NCI-H1417 treated with DMSO at 0.1 percent for 48 hours (cell line): ENCODE measurements around the gene XRCC5.
A peak's percentile ranks its signal among the peaks of the same experiment; 100 is the strongest.

Experiments used
- DNase-seq: peaks from one replicate; lab custom pipeline; 2025; lab: John Stamatoyannopoulos, UW

The XRCC5 gene

DNA sequence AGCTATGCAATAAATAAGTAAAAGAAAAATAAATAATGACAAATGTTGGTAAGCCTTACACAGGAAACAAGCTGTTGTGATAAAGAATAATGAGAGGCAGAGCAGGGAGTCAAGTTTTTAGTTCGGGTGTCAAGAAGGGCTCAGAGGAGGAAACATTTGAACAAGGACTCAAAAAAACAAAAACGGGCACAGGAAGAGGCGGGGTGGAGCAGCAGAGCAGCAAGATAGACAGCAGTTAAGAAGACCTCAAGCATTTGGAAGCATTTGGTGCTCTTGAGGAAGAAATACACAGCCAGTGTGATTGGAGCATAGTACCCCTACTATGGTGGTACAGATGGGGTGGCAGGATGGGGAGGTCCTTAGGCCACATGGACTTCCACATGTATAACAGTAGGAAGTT is 24.6 kb upstream of the XRCC5 start:
- no peak for DNase-seq

DNA sequence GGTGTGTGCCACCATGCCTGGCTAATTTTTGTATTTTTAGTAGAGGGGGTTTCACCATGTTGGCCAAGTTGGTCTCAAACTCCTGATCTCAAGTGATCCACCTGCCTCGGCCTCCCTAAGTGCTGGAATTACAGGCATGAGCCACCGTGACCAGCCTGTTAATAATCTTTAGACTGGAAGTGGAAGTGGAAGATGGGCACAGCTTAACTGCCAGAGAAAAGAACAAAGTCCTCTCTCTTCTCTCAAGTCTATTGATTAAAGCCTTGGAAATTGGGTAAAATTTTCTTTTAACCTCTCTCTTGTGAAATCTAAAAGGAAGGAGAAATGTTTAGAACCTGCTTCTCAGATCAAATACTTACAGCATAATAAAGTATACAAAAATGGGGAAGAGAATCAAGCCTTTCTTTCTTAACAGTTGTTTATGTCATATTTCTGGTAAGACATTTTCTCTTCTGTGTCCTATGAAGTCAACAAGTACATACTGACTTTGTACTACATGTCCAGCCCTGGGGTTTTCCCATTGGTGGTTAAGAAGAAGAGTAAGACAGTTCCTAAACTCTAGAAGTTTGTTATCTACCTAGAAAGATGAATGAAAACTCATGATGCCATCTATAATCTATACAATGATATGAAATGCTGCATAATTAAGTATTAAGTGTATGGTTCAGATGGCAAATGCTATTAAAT is 22.8 kb upstream of the XRCC5 start:
- no peak for DNase-seq

DNA sequence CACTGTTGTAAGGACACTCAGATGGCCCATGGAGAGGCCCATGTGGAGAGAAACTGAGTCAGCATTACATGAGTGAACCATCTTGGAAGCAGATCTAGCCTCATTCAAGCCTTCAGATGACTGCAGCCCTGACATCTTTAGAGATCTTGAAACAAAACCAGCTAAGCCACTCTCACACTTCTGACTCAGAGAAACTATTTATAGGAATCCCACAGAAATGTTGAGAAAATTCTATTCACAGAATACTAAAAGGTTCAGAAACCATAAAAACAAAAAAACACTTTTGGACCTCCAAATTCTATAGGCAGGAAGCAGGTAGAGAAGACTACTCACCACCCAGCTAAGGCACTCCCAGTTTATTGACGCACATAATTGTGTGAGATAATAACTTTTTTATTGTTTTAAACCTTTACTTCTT is 18.8 kb upstream of the XRCC5 start:
- no peak for DNase-seq

DNA sequence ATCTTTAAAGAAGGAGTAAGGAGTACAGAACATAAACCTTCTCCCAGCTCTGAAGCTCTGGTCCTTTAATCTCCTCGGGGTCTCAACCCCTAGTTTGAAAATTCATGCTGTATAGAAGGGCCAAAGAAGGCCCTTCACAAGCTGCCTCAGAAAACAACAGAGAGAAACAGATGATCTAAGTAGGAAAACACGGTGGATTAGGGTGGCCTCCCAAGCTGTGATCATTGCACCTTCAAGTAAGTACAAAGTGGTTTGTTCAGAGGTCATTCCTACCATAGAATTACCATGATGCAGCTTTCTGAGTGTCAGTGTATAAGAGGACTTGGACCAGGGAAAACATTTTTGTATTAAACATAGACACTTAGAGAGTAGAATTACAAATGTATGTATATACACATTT is 16.5 kb upstream of the XRCC5 start:
- DNase-seq = no peak

GRCh38 chr2:216094701-216095100 is 14.4 kb upstream of the XRCC5 start:
- DNase-seq = no peak

DNA sequence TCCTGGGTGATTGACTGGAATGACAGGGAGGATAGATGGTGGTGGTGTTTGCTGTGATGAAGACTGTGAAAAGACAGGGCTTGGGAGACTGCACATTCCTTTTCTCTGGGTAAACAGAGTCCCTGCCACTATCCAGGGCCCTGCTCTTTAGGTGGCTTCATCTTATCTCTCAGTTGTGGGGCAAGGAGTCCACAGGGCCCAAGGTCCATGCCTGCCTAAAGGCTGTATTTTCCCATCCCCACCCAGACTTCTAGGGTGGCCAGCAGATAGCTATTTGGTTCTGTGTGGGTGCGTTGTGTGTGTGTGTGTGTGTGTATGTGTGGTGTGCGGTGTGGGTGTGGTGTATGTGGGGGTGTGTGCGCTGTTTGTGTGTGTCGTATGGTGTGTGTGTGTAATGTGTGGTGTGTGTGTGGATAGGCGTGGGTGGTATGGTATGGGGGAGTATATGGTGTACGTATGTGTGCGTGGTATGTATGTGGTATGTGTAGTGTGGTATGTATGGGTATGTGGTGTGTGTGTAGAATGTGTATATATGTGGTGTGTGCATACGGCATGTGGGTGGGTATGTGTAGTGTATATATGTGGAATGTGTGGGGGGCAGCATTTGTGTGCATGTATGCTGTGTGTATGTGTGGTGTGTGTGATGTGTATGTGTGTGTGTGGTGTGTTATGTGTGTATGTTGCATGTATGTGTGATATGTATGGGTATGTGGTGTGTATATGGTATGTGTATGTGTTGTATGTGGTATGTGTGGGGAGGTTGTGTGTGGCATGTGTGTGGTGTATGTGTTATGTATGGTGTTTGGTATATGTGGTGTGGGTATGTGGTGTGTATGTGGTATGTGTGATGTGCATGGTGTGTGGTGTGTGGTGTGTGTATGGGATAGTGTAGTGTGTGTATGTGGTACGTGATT is 10.5 kb upstream of the XRCC5 start:
- no peak for DNase-seq

- DNase-seq = no peak
Observed at GRCh38 chr2:216101109-216101508, 8.0 kb upstream of the XRCC5 start.

- no peak for DNase-seq
Observed at GRCh38 chr2:216103213-216103612, 5.9 kb upstream of the XRCC5 start.

DNA sequence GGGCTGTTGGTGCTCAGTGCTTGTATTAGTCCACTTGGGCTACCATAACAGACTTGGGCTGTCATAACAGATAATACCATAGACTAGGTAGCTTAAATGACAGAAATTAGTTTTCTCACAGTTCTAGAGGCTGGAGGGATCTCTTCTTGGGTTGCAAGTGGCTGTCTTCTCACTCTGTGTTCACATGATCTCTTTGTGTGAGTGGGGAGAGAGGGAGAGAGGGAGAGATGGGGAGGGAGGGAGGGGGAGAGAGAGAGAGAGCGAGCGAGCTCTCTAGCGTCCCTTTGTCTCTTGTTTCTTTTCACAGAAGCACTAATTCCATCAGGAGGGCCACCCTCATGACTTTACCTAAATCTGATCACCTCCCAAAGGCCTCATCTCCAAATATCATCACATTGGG is 4.5 kb upstream of the XRCC5 start:
- DNase-seq = no peak

DNA sequence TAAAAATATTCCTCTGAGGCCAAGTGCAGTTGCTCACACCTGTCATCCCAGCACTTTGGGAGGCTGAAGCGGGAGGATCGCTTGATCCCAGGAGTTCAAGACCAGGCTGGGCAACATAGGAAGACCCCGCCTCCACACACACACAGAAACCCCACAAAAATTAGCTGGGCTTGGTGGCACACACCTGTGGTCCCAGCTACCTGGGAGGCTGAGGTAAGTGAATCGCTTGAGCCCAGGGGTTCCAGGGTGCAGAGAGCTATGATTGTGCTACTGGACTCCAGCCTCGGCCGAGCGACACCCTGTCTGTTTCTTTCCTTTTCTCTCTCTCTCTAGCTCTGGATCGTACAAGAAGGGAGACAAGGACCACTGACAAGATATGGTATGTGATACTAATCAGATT is 1.8 kb upstream of the XRCC5 start:
- DNase-seq = no peak

- no peak for DNase-seq
Observed at GRCh38 chr2:216107760-216108159, 1.4 kb upstream of the XRCC5 start.

GRCh38 chr2:216108310-216108966 is 710 bp upstream of the XRCC5 start:
- no peak for DNase-seq

DNA sequence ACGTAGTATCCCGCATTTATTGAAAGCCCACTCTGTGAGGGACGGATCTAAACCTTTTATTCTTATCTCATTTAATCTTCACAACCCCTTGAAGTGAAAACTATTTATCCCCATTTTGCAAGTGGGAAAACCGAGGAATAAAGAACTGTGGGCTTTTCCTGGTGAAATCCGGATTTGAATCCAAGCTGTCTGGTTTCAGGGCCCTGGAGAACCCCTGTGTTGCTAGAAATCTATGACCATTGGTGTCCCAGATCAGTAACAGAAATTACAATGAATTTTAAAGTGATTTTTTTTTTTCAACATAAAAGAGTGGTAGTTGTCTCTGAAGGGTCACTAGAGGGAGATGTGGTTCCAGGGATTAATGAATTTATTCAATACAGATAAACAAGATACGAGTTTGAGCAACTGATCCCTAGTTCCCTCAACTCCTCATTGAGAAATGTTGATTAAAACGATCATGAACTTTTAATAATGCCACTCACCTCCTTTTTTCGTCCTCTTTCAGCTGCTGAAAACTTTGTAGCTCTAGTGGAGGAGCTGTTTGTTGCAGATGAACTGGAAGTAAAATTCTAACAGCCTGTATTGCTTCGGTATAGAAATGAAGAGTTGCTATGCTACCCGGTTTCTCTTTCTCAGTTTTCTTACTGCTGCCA is 940 bp downstream of the XRCC5 start:
- no peak for DNase-seq

- DNase-seq = no peak
Observed at GRCh38 chr2:216110620-216111019, 1.5 kb downstream of the XRCC5 start.

DNA sequence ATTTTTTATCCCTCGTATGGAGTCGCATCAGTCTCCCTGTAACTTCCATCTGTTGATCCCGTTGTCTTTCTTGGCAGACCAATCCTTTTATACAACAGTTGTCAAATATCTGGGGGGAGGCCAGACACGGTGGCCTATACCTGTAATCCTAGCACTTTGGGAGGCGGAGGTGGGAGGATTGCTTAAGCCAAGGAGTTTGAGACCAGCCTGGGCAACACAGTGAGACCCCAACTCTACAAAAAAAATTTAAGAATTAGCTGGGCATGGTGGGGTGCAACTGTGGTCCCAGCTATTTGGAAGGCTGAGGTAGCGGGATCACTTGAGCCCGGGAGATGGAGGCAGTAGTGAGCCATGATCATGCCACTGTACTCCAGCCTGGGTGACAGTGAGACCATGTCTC is 2.0 kb downstream of the XRCC5 start:
- DNase-seq = no peak

- no peak for DNase-seq
Observed at GRCh38 chr2:216112926-216113325, 3.8 kb downstream of the XRCC5 start.

- DNase-seq = no peak
Observed at GRCh38 chr2:216113572-216113971, 4.4 kb downstream of the XRCC5 start.

GRCh38 chr2:216114382-216114713 is 5.2 kb downstream of the XRCC5 start:
- no peak for DNase-seq

DNA sequence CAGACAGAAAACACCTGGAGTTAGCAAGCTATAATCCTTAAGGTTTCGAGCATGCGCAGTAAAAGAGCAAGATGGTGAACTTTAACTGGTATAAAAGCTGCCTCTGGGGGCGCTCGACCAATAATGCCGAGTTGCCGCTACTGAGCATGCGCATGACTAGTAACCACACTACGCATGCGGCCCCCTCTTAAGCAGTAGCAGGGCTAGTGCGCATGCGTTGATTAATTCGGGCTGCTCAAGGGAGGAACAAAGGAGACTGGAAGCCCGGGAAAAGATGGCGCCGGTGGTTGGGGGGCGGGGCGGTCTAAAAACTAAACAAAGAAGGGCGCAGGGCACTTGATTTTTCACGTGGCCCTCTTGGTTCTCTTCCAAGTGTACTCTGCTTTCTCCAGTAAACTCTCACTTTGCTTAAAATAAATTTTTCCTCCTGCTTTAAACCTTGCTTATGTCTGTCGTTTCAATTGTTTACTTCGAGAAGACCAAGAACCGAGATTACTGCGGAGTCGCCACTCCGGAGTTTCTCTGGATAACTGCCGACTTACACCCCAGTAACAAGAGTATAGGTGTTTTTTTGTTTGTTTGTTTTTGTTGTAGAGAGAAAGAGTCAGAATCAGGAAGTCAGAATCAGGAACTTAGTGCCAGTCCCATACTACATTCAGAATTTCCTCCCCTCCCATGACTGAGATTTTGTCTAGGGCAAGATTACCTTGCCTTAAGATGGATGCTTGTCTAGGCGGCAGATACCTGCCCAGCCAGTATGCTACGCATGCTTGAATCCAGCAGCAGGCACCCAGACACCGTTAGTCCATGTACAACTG is 5.8 kb downstream of the XRCC5 start:
- DNase-seq = peak; percentile 97

- no peak for DNase-seq
Observed at GRCh38 chr2:216116418-216116817, 7.3 kb downstream of the XRCC5 start.

- no peak for DNase-seq
Observed at GRCh38 chr2:216117561-216118340, 8.6 kb downstream of the XRCC5 start.
